HEK293T (cell line): ENCODE measurements around the gene NDOR1.

Experiments
- CTCF ChIA-PET: fragments of 350-600 bp; formaldehyde crosslinking; extraction: SDS; loops from one replicate; lab custom pipeline; 2021; ENCODE audit warnings: antibody characterized with exemption, inconsistent platforms; lab: Yijun Ruan, JAX
- POLR2A ChIA-PET: fragments of 350-600 bp; formaldehyde crosslinking; extraction: SDS; loops from one replicate; lab custom pipeline; 2020; ENCODE audit warnings: antibody characterized with exemption, inconsistent platforms; lab: Yijun Ruan, JAX
- DNase-seq: peaks from one replicate; pipeline ENCODE4 v3.0.0; 2012; ENCODE audit warnings: mixed read lengths; ENCODE audit errors: extremely low spot score
- ARNT ChIP-seq: fragments of 450-650 bp; IDR thresholded peaks from 2 replicates; pipeline ENCODE4 v1.6.1; 2017; ENCODE audit warnings: mild to moderate bottlenecking
- BHLHE40 ChIP-seq: fragments of 450-650 bp; IDR thresholded peaks from 2 replicates; pipeline ENCODE4 v1.6.1; 2016; ENCODE audit warnings: mild to moderate bottlenecking, moderate library complexity, borderline replicate concordance
- CTBP1 ChIP-seq: fragments of 450-650 bp; IDR thresholded peaks from 2 replicates; pipeline ENCODE4 v1.6.1; 2016; ENCODE audit warnings: borderline replicate concordance
- ELF4 ChIP-seq: fragments of 450-650 bp; IDR thresholded peaks from 2 replicates; pipeline ENCODE4 v1.6.1; 2017; ENCODE audit warnings: antibody characterized with exemption
- FOXA1 ChIP-seq: fragments of 450-650 bp; IDR thresholded peaks from 2 replicates; pipeline ENCODE4 v1.6.1; 2016; ENCODE audit warnings: mild to moderate bottlenecking
- FOXK2 ChIP-seq: fragments of 450-650 bp; IDR thresholded peaks from 2 replicates; pipeline ENCODE4 v1.6.1; 2016; ENCODE audit warnings: mild to moderate bottlenecking
- FOXM1 ChIP-seq: fragments of 450-650 bp; IDR thresholded peaks from 2 replicates; pipeline ENCODE4 v1.6.1; 2017; ENCODE audit warnings: mild to moderate bottlenecking, borderline replicate concordance
- HDGF ChIP-seq: fragments of 450-650 bp; IDR thresholded peaks from 2 replicates; pipeline ENCODE4 v1.6.1; 2017; ENCODE audit warnings: antibody characterized with exemption, borderline replicate concordance
- L3MBTL2 ChIP-seq: fragments of 450-650 bp; conservative IDR thresholded peaks from 2 replicates; pipeline ENCODE4 v1.6.1; 2016; ENCODE audit warnings: mild to moderate bottlenecking
- LEF1 ChIP-seq: fragments of 450-650 bp; IDR thresholded peaks from 2 replicates; pipeline ENCODE4 v1.6.1; 2017; ENCODE audit warnings: mild to moderate bottlenecking, borderline replicate concordance
- NFRKB ChIP-seq: fragments of 450-650 bp; IDR thresholded peaks from 2 replicates; pipeline ENCODE4 v1.6.1; 2016; ENCODE audit warnings: mild to moderate bottlenecking, moderate library complexity
- SP1 ChIP-seq: fragments of 450-650 bp; IDR thresholded peaks from 2 replicates; pipeline ENCODE4 v1.6.1; 2017
- SUZ12 ChIP-seq: fragments of 450-650 bp; IDR thresholded peaks from 2 replicates; pipeline ENCODE4 v1.6.1; 2016; ENCODE audit warnings: mild to moderate bottlenecking
- TARDBP ChIP-seq: fragments of 450-650 bp; IDR thresholded peaks from 2 replicates; pipeline ENCODE4 v1.6.1; 2016
- ZNF384 ChIP-seq: fragments of 450-650 bp; IDR thresholded peaks from 2 replicates; pipeline ENCODE4 v1.6.1; 2016
- TF ChIP-seq, protein P1 (sequence below): fragments of 450-650 bp; IDR thresholded peaks from 2 replicates; pipeline ENCODE4 v1.6.1; 2016

The NDOR1 gene

DNA sequence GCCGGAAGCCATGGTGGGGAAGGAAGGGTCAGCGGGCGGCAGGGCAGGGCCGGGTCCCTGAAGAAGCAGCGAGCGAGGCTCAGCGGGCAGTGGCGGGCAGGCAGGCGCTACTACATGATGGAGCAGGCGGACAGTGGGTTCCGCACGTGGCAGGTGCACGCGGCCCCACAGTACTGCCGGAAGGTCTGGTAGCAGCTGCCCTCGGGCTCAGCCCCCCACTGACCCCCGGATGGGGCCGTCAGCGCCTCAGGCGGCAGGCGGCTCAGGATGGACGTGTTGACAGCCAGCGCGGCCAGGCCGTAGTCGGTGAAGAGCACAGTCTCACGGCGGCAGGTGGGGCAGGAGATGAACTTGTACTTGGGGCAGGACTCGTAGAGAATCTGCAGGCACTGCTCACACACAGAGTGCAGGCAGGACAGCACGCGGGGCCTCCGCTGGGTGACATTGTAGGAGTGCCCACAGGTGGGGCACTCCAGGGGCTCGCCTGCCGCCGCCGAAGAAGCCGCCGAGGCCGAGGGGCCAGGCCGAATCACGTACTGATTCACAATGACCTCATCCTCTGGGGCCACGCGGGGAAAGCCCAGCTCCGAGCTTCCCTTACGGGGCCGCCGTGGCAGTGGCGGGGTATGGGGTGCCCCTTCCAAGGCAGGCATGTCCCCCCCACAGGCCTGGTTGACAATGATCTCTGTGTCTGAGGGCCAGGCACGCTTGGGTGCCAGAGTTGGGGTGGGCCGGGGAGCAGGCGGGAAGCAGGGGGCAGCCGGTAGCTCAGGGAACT lies 15.0 kb downstream of the NDOR1 start:
- ChIA-PET CTCF (no interaction called here), POLR2A (interaction anchor here (2.1 to 4.4 kb wide), 2 partner anchors 10 to 20 kb away, joined by 6 to 20 read pairs; partner anchors contain the start of gene TUBB4B)
- DNase-seq, result no peak
- no peak for TF ChIP-seq SUZ12
- no peak for TF ChIP-seq SP1
- TF ChIP-seq ELF4, result no peak
- TF ChIP-seq, protein P1, sequence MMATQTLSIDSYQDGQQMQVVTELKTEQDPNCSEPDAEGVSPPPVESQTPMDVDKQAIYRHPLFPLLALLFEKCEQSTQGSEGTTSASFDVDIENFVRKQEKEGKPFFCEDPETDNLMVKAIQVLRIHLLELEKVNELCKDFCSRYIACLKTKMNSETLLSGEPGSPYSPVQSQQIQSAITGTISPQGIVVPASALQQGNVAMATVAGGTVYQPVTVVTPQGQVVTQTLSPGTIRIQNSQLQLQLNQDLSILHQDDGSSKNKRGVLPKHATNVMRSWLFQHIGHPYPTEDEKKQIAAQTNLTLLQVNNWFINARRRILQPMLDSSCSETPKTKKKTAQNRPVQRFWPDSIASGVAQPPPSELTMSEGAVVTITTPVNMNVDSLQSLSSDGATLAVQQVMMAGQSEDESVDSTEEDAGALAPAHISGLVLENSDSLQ, result no peak
- TF ChIP-seq ZNF384, result no peak
- TF ChIP-seq FOXK2, result no peak
- TF ChIP-seq BHLHE40, result no peak
- TF ChIP-seq TARDBP, result no peak
- TF ChIP-seq LEF1, result no peak
- no peak for TF ChIP-seq FOXM1

GRCh38 chr9:137221095-137221505 lies 15.6 kb downstream of the NDOR1 start:
- ChIA-PET CTCF (no interaction called here), POLR2A (interaction anchor here (2.1 to 4.4 kb wide), 2 partner anchors 11 to 19 kb away, joined by 6 to 20 read pairs; partner anchors contain the start of gene TUBB4B)
- DNase-seq, result no peak
- TF ChIP-seq FOXA1, result no peak
- no peak for TF ChIP-seq SUZ12
- no peak for TF ChIP-seq SP1
- TF ChIP-seq NFRKB, result no peak
- TF ChIP-seq HDGF, result no peak
- no peak for TF ChIP-seq ELF4
- no peak for TF ChIP-seq TARDBP
- no peak for TF ChIP-seq ZNF384
- TF ChIP-seq, protein P1, result no peak
- TF ChIP-seq L3MBTL2, result no peak
- TF ChIP-seq FOXM1, result no peak
- no peak for TF ChIP-seq ARNT
- no peak for TF ChIP-seq CTBP1
- no peak for TF ChIP-seq FOXK2
- no peak for TF ChIP-seq LEF1
- TF ChIP-seq BHLHE40, result no peak

- POLR2A ChIA-PET, result interaction anchor here (1.0 to 4.4 kb wide), 3 partner anchors 11 to 42 kb away, joined by 3 to 20 read pairs (median 6); partner anchors contain the start of gene TUBB4B
- CTCF ChIA-PET, result no interaction called here
- DNase-seq, result no peak
- TF ChIP-seq BHLHE40, result no peak
These were observed 16.1 kb downstream of the NDOR1 start for GRCh38 chr9:137221506-137222111.

DNA sequence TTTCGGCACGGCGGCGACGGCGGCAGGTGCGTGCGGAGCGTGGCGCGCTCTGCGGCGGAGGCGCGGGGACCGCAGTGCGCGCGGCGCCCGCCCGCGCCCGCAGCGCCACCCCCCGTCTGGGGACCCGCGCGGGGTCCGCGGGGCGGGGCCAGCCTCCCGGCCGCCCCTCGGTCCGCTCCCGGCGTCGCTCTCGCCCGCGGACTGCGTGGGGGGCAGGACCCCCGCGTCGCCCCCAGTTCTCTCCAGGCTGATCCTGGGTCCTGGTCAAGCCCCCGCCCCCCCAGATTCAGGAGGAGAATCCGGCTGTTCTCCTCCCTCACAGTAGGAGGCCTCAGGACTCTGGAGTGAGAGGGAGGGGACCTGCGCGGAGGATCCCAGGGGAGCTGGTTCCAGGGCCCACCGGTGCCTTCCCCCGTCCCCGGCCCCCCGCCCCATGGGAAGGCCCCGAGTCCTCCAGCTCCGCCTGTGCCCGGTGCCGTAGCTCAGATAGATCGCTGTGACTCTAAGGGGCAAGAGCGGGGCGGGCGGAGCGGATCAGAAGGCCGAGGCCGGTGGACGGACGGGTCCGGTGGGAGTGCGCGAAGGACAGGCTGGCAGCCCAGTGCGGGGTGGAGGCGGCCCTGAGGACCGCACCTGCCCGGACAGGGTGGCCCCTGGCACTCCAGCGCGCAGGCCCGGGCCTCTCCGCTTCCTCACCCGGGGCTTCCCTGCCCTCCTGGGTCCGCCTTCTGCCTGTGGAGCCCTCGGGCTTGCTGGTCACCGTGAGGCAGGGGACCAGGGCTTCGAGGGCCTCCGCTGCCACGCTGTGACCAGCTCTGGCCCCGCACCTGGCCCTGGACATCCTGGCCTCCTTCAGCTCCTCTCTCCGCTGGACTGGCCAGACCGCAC lies 16.9 kb downstream of the NDOR1 start, which contains the start of gene RNF208:
TSS of gene RNF208 (minus strand) at position 51 of the 888 bp plus-strand sequence. CDS start 1,028 bp downstream, outside the sequence.
- DNase-seq, result no peak
- CTCF ChIA-PET, result interaction anchor here (0.7 to 1.2 kb wide), 4 partner anchors 8 to 159 kb away, joined by 3 to 8 read pairs (median 6); no protein-coding TSS in a partner anchor
- TF ChIP-seq FOXM1 (no peak), HDGF (0 out of 2 replicates have a peak, but pooled peaks have one; percentile 63)
- POLR2A ChIA-PET, result interaction anchor here (1.0 to 4.4 kb wide), 18 partner anchors 10 to 442 kb away, joined by 3 to 20 read pairs (median 6); partner anchors contain the start of genes ANAPC2, MAN1B1, NDOR1 and SSNA1

GRCh38 chr9:137223078-137223970 lies 17.8 kb downstream of the NDOR1 start:
- DNase-seq, result peak; percentile 95
- CTCF ChIA-PET, result interaction anchor here (0.7 to 1.2 kb wide), 5 partner anchors 9 to 295 kb away, joined by 3 to 8 read pairs (median 6); no protein-coding TSS in a partner anchor
- TF ChIP-seq, protein P1, result peak; percentile 89
- TF ChIP-seq HDGF, result no peak
- TF ChIP-seq L3MBTL2, result no peak
- POLR2A ChIA-PET, result interaction anchor here (0.8 to 4.4 kb wide), 20 partner anchors 10 to 443 kb away, joined by 3 to 20 read pairs (median 6); partner anchors contain the start of genes ANAPC2, MAN1B1, NDOR1 and NELFB
